Activated T-cell treated with anti-CD3 and anti-CD28 coated beads, Interleukin-2, amount 50 U/mL, for 1 hour (primary cell): ENCODE measurements around the gene LCORL.
"Not testable (repeated sequence)": the region's sequence is repeated elsewhere in the genome, so short reads cannot be mapped to it uniquely, and the experiment has no call there.

Experiments
- DNase-seq: peaks from one replicate; pipeline ENCODE4 v3.0.0-alpha.2; 2020

LCORL gene

GRCh38 chr4:18014269-18014668 lies 7.3 kb downstream of the LCORL start:
- no peak for DNase-seq

DNA sequence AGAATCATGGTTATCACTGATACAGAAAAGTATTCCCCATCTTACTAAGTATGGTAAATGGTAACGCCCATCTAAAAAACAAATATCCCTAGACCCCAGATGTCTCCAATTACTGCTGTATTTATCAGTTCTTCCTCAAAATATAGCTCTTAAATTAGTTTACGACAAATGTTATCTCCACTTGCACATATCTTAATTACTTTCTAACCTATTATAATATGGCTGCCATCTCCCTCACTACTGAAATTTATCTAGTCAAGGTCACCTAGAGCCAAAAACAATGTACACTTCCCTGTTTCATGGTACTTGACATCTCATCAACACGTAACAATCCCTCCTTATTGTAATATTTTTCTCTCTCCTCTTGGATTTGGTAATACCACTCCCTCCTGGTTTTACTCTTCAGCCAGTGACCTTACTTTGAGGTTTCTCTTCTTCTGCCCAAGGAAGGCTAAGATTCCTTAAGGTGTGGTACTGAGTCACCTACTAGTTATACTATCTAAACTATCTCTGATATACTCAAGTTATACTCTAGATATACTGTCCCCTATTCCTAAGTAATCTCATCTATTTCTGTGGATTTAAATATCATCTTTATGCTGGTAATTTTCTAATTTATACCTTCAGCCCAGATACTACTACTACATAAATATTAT lies 8.6 kb downstream of the LCORL start:
- DNase-seq, result no peak

DNA sequence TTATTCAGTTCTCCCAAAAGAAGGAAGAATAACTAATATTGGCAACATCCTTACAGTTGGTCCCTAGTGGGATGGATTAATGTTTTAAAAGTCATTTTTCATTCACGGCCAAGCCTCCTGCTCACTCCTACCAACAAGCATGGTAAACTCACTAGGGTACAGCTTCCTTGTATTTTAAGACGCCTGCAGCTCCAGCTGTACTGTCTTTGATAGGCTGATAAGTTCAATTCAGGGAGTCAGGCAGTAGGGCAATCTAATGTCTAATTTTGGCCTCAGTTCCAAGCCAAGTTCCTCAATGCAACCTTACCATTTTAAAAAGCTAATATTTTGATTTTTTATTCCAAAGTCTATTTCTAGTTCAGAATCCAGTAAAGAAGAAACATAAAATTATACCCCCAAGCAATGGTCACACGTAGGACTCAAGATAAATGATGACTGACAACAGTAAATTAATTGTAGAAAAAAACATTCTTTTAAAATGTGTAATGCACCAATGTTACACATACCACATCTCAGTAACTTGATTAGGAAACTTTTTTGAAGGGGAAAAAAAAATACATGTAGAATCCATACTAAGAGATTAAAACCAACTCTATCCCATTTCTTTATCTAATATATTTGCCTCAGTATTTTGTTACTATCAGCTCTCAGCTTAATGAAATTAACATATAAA lies 9.3 kb downstream of the LCORL start:
- no peak for DNase-seq

DNA sequence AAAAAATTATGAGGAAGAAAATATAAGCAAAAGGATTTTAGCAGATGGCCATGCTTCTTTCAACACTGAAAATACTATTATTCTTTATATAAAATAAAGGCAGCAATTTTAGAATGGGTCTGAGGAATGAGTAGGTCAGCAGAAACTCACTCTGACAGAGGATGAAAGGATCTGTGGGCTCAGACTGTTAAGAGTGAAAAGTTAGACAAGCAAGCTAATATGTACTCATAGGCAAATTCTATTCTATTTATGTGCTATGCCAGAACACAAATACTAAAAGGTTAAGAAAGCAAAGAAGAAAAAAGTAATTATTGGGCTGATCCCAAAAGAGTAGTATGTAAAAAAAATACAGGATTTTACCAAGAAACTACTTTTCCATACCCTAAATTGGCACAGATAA lies 13.9 kb downstream of the LCORL start:
- DNase-seq, result no peak

GRCh38 chr4:18006432-18006831 lies 15.1 kb downstream of the LCORL start:
- DNase-seq, result not testable (repeated sequence)

DNA sequence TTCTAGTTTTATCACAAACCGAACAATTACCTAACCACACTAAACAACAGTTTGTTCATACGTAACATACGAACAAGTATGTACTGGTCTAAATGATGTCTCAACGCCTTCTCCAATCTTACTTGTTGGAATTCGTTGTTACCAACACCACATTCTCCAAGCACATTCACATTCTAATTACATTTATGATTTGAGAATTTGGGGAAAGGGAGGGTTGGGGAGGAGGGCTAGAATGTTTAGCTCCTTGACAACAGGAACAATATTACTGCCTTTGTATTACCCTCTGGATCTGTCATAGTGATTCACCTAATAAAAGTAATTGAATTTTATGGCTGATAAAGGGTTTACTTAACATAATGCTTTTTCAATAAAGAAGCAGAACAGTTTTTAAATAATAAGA lies 24.4 kb downstream of the LCORL start:
- no peak for DNase-seq

GRCh38 chr4:17995165-17995564 lies 26.4 kb downstream of the LCORL start:
- DNase-seq, result no peak

DNA sequence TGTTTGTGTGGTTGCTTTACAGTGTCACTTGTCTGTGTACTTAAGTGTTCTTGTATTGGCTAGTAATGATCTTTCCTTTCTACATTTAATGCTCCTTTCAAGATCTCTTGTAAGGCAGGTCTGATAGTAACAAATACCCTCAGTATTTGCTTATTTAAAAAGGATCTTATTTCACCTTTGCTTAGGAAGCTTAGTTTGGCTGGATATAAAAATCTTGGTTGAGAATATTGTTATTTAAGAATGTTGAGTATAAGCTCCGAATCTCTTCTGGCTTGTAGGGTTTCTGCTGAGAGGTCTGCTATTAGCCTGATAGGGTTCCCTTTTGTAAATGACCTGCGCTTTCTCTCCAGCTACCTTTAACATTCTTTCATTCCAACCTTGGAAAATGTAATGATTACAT lies 35.7 kb downstream of the LCORL start:
- no peak for DNase-seq

DNA sequence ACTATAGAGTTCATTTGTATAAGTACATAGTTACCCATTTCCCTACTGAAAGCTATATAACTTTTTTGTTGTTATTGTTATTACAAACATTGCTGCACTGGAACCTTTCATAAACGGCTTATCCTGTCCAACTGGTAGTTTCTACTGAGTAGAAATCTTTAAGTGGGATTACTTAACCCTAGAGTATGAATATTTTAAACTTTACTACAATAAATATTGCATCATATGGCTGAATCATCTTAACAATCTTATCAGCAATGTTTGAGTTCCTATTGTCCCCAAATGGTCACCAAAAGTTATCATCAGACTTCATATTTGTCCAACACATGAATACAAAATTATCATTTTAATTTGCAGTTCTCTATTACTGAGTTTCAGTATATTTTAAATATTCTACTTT lies 40.5 kb downstream of the LCORL start:
- no peak for DNase-seq

DNA sequence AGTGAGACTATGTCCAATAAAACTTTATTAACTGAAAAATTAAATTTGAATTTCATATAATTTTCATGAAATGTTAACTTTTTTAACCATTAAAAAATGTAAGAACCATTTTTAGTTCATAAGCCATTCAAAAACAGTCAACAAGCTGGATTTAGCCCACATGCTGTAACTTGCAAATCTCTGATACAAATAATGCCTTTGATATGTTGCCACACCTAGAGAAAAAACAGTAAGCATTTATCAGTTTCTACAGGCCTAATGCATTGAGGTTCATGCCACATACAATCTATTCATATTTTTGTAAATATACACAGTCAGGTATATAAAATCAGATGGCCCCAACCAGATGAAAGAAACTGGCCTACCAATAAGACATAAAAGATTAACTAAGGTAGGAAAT lies 52.8 kb downstream of the LCORL start:
- DNase-seq, result no peak

- DNase-seq, result no peak
These were observed 54.5 kb downstream of the LCORL start for GRCh38 chr4:17967078-17967477.

DNA sequence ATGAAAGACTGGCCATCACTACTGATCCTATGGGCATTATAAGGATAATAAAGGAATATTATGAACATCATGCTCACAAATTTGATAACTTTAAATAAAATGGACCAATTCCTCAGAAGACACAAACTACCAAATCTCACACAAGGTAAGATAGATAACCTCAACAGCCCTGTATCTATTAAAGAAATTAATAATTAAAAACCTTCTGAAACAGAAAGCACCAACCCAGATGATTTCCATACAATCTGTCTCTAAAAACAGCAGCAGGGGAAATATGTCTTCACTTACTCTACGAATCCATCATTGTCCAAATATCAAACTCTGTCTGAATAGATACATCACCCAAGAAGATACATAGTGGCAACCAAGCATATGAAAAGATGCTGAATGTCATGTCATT lies 55.2 kb downstream of the LCORL start:
- no peak for DNase-seq

DNA sequence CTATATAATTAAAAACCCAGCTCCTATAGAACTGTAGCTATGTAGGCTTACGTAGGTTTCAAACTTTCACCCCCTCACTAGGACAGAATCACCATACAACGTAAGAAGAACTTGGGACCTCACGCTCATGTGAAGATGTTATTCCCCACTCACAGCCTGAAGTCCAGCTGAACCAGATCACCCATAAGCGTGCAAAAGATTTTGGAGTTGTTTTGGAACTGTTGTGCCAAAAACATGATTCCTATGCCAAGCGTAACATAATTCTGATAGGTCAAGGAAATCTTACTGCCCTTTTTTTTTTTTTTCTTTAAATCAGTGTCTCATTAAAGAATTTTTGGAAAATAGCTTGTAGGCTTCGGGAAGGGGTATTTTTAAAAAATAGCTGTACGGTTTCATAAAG lies 57.0 kb downstream of the LCORL start:
- DNase-seq, result no peak

GRCh38 chr4:17962171-17962570 lies 59.4 kb downstream of the LCORL start:
- DNase-seq, result no peak

GRCh38 chr4:17961249-17961648 lies 60.3 kb downstream of the LCORL start:
- no peak for DNase-seq

GRCh38 chr4:17958181-17958580 lies 63.4 kb downstream of the LCORL start:
- no peak for DNase-seq

- DNase-seq, result no peak
These were observed 63.9 kb downstream of the LCORL start for GRCh38 chr4:17957688-17958087.

- no peak for DNase-seq
These were observed 65.3 kb downstream of the LCORL start for GRCh38 chr4:17956245-17956644.

DNA sequence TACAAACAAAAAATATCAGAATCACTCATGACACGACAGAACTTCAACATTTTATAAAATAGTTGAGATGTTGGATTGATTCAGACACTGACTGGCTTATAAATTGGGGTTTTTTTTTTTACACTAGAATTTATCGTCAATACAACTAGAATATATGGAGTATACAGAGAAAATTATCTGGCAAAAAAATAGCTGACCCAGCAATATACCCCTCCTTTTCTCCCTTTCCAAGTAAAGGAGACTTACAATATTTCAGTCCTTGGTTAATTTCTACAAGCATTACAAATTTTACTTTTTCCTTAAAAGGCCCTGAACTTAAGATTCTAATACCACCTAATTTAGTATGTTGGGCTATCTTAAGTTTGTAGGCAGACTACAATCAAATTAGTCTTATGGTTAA lies 76.3 kb downstream of the LCORL start:
- DNase-seq, result no peak

DNA sequence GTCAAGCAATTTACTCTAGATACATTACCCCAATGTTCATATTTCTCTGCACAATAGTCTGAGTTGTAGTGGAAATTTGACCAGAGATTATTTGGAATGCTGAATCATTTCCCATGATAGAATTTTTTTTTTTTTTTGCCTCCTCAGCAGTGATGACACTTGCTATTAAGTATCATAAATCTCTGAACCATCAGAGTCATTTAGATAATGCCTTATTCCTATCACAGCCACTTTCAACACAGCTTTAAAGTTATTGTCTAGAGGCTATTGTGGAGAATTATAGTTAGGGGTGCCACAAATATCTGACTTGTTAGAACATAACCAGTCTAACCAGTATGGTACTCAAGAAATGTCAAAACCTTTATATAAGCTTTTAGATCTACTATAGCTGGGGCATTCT lies 79.8 kb downstream of the LCORL start:
- no peak for DNase-seq

- DNase-seq, result no peak
These were observed 82.5 kb downstream of the LCORL start for GRCh38 chr4:17939054-17939453.

DNA sequence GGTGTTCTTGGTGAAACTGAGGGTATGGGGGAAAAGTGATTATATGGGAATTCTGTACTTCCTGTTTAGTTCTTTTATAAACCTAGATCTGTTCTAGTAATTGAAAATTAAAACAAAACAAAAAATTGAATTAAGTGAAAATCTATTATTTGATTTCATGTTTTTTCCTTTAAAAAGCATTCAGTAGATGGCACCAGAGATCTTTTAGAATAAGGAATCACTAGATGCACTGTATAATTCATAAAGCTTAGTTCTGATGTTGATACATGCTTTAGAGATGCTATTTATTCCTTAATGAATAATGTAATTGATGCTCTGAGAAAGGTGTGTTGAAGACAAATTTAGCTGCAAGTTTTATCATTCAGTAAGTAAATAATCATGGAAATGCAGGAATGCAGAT lies 87.3 kb downstream of the LCORL start:
- no peak for DNase-seq

GRCh38 chr4:17933126-17933525 lies 88.4 kb downstream of the LCORL start:
- DNase-seq, result no peak

- no peak for DNase-seq
These were observed 89.5 kb downstream of the LCORL start for GRCh38 chr4:17932041-17932440.

DNA sequence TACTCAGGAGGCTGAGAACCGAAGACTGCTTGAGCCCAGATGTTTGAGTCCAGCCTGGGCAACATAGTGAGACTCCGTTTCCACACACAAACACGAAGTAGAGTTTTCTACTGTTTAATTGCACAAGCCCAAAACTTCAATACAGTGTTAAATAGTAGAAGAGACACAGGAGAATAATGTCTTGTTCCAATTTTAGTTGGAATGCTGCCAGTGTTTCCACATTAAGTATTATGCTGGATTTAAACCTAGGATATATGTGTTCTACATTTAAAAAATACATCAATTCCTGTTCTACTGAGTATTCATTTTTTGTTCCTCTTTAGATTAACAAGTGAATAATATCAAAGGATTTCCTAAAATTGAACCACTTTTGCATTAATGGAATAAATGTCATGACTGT lies 91.3 kb downstream of the LCORL start:
- DNase-seq, result no peak
